ENCODE data around the gene ABCD4.

Gene ABCD4

GRCh38 chr14:74242780-74243042 lies 60.0 kb downstream of the ABCD4 start:
- ChIA-PET POLR2A (ENCODE audit: low non-redundant PET) (no interaction called here), CTCF (interaction anchor here (1.0 kb wide), 2 partner anchors 9 to 14 kb away, joined by 3 to 7 read pairs; no protein-coding TSS in a partner anchor)
- DNase-seq (ENCODE audit: low spot score) = no peak
- no peak overlapping the region for H3K27ac ChIP-seq
- TF ChIP-seq CTCF (conservative IDR thresholded peaks at IDR 0.05; ENCODE audit: low read depth) = no peak

GRCh38 chr14:74242021-74242779 lies 60.5 kb downstream of the ABCD4 start:
- ChIA-PET CTCF (interaction anchor here (0.7 to 1.0 kb wide), 2 partner anchors 15 to 74 kb away, joined by 3 to 6 read pairs; no protein-coding TSS in a partner anchor), POLR2A (ENCODE audit: low non-redundant PET) (interaction anchor here (0.7 kb wide), 1 partner anchor 11 kb away, joined by 3 read pairs; no protein-coding TSS in a partner anchor)
- DNase-seq (ENCODE audit: low spot score) = no peak
- TF ChIP-seq CTCF (conservative IDR thresholded peaks at IDR 0.05; ENCODE audit: low read depth) = no peak
- no peak overlapping the region for H3K27ac ChIP-seq

- no peak for DNase-seq (ENCODE audit: low spot score)
- CTCF ChIA-PET = no interaction called here
- no peak overlapping the region for H3K27ac ChIP-seq
- no peak for TF ChIP-seq CTCF (conservative IDR thresholded peaks at IDR 0.05; ENCODE audit: low read depth)
- POLR2A ChIA-PET (ENCODE audit: low non-redundant PET) = no interaction called here
These were observed 61.1 kb downstream of the ABCD4 start for GRCh38 chr14:74241652-74242017.

GRCh38 chr14:74240794-74241651 lies 61.7 kb downstream of the ABCD4 start:
- CTCF ChIA-PET = interaction anchor here (0.6 to 1.1 kb wide), 2 partner anchors 16 to 167 kb away, joined by 3 to 5 read pairs; no protein-coding TSS in a partner anchor
- DNase-seq (ENCODE audit: low spot score) = no peak
- POLR2A ChIA-PET (ENCODE audit: low non-redundant PET) = no interaction called here
- no peak for TF ChIP-seq CTCF (conservative IDR thresholded peaks at IDR 0.05; ENCODE audit: low read depth)
- H3K27ac ChIP-seq = no peak overlapping the region

GRCh38 chr14:74239848-74240793 lies 62.6 kb downstream of the ABCD4 start:
- ChIA-PET POLR2A (ENCODE audit: low non-redundant PET) (no interaction called here), CTCF (interaction anchor here (0.6 to 1.1 kb wide), 2 partner anchors 17 to 166 kb away, joined by 3 to 5 read pairs; no protein-coding TSS in a partner anchor)
- H3K27ac ChIP-seq = no peak overlapping the region
- no peak for DNase-seq (ENCODE audit: low spot score)
- no peak for TF ChIP-seq CTCF (conservative IDR thresholded peaks at IDR 0.05; ENCODE audit: low read depth)

All from RWPE1 (cell line).